Mucosa of gallbladder (tissue), 1 donor: Measurements from ENCODE around the gene COL7A1. TPM values are rescaled to one million over a fixed set of nuclear protein-coding genes. Genes with fewer than 3 reads are reported as not detected.

ENCODE experiments used
- DNase-seq: peaks from one replicate; pipeline ENCODE4 v3.0.0-alpha.2; 2020; ENCODE audit warnings: low spot score
- total RNA-seq: library from RNA; stranded (reverse); gene quantifications from one replicate; pipeline ENCODE4 v1.2.1, GENCODE V29; 2021
- donor health status: DM: no; HTN: no; CAD: no.

COL7A1 gene
- total RNA-seq, 1 donor from 2014 or later = 9.4 TPM

- DNase-seq = no peak
These were observed 24.7 kb upstream of the COL7A1 start for GRCh38 chr3:48619541-48620524.

GRCh38 chr3:48617559-48617958 is 22.4 kb upstream of the COL7A1 start:
- DNase-seq = no peak

- no peak for DNase-seq
These were observed 18.9 kb upstream of the COL7A1 start for GRCh38 chr3:48614044-48614443.

- DNase-seq = no peak
These were observed 17.2 kb upstream of the COL7A1 start for GRCh38 chr3:48612309-48612708.

GRCh38 chr3:48609088-48610005 is 14.2 kb upstream of the COL7A1 start, which contains the start of gene UQCRC1:
TSS of gene UQCRC1 (minus strand) at chr3:48609646. CDS start at chr3:48609620, 26 bp downstream.
- DNase-seq = peak; percentile 94

GRCh38 chr3:48607519-48607918 is 12.4 kb upstream of the COL7A1 start:
- no peak for DNase-seq

- no peak for DNase-seq
These were observed 6.5 kb upstream of the COL7A1 start for GRCh38 chr3:48601622-48601994.

GRCh38 chr3:48600711-48601621 is 5.8 kb upstream of the COL7A1 start:
- no peak for DNase-seq

- no peak for DNase-seq
These were observed 4.6 kb upstream of the COL7A1 start for GRCh38 chr3:48599509-48600285.

GRCh38 chr3:48599077-48599501 is 4.0 kb upstream of the COL7A1 start:
- DNase-seq = no peak

GRCh38 chr3:48598323-48599076 is 3.4 kb upstream of the COL7A1 start:
- DNase-seq = peak; percentile 52

- no peak for DNase-seq
These were observed 2.3 kb upstream of the COL7A1 start for GRCh38 chr3:48597408-48597800.

GRCh38 chr3:48596676-48597407 is 1.7 kb upstream of the COL7A1 start:
- no peak for DNase-seq

GRCh38 chr3:48596157-48596556 is 1.0 kb upstream of the COL7A1 start:
- no peak for DNase-seq

- peak; percentile 18 for DNase-seq
These were observed 495 bp upstream of the COL7A1 start for GRCh38 chr3:48595526-48596121.

- no peak for DNase-seq
These were observed 596 bp downstream of the COL7A1 start for GRCh38 chr3:48594417-48595049.

- no peak for DNase-seq
These were observed 1.8 kb downstream of the COL7A1 start for GRCh38 chr3:48593337-48593736.

GRCh38 chr3:48592519-48593087 is 2.5 kb downstream of the COL7A1 start:
- DNase-seq = no peak
